GM23338 (cell line): ENCODE results near the gene ANAPC13. TPM values are rescaled to one million over a fixed set of nuclear protein-coding genes. Genes with fewer than 3 reads are reported as not detected.

Source experiments
- ATAC-seq: fragments of 200-7000 bp; cut with Tn5 transposase; 3 replicates; pipeline ENCODE4 v1.9.1; 2020
- DNase-seq: peaks from one replicate; pipeline ENCODE4 v3.0.0-alpha.2; 2015; ENCODE audit warnings: low spot score
- H2AFZ ChIP-seq: fragments of 200-600 bp; sonication (generic); 2 replicates; pipeline ENCODE4 v1.8.0; 2016; ENCODE audit warnings: antibody characterized with exemption, mild to moderate bottlenecking, moderate library complexity
- H3F3A ChIP-seq: fragments of 200-600 bp; sonication (generic); replicated peaks from 2 replicates; pipeline ENCODE4 v1.8.0; 2017; ENCODE audit warnings: antibody characterized with exemption, mixed run types, low read depth
- H3K27ac ChIP-seq: fragments of 200-600 bp; sonication (generic); 2 replicates; pipeline ENCODE4 v1.6.1; 2016; ENCODE audit warnings: low read depth
- H3K27me3 ChIP-seq: fragments of 200-600 bp; sonication (generic); 2 replicates; pipeline ENCODE4 v1.8.0; 2016; ENCODE audit warnings: mild to moderate bottlenecking, mixed run types, moderate library complexity; ENCODE audit not compliant: insufficient read depth
- H3K36me3 ChIP-seq: fragments of 200-600 bp; sonication (generic); 2 replicates; pipeline ENCODE4 v1.8.0; 2016; ENCODE audit warnings: mild to moderate bottlenecking; ENCODE audit not compliant: insufficient read depth
- H3K4me1 ChIP-seq: fragments of 200-600 bp; sonication (generic); 2 replicates; pipeline ENCODE4 v1.8.0; 2016; ENCODE audit warnings: mild to moderate bottlenecking, moderate library complexity; ENCODE audit not compliant: insufficient read depth
- H3K4me2 ChIP-seq: fragments of 200-600 bp; sonication (generic); 2 replicates; pipeline ENCODE4 v1.7.1; 2017; ENCODE audit warnings: mixed run types
- H3K4me3 ChIP-seq: fragments of 200-600 bp; sonication (generic); 2 replicates; pipeline ENCODE4 v1.6.1; 2016; ENCODE audit warnings: mixed run types
- H3K79me2 ChIP-seq: fragments of 200-600 bp; sonication (generic); replicated peaks from 2 replicates; pipeline ENCODE4 v1.8.0; 2017; ENCODE audit warnings: mild to moderate bottlenecking; ENCODE audit not compliant: insufficient read depth
- H3K9me2 ChIP-seq: fragments of 200-600 bp; sonication (generic); 2 replicates; pipeline ENCODE4 v1.8.0; 2017; ENCODE audit not compliant: insufficient read depth
- H4K20me1 ChIP-seq: fragments of 200-600 bp; sonication (generic); replicated peaks from 2 replicates; pipeline ENCODE4 v1.8.0; 2017; ENCODE audit warnings: mild to moderate bottlenecking; ENCODE audit not compliant: insufficient read depth
- H3K27ac Mint-ChIP-seq: 2 replicates; pipeline ENCODE4 v1.8.0; 2020; ENCODE audit warnings: inconsistent platforms, mild to moderate bottlenecking, moderate library complexity, mixed read lengths
- H3K27me3 Mint-ChIP-seq: 3 replicates; pipeline ENCODE4 v1.8.0; 2022; ENCODE audit warnings: low read depth, mild to moderate bottlenecking, moderate library complexity, mixed read lengths, inconsistent platforms; ENCODE audit not compliant: insufficient read depth, poor library complexity
- H3K36me3 Mint-ChIP-seq: 3 replicates; pipeline ENCODE4 v1.8.0; 2021; ENCODE audit warnings: low read depth, mild to moderate bottlenecking, inconsistent platforms, moderate library complexity, mixed read lengths
- H3K4me1 Mint-ChIP-seq: 3 replicates; pipeline ENCODE4 v1.8.0; 2020; ENCODE audit warnings: mild to moderate bottlenecking, inconsistent platforms, mixed read lengths
- H3K4me3 Mint-ChIP-seq: 3 replicates; pipeline ENCODE4 v1.8.0; 2021; ENCODE audit warnings: moderate library complexity, mild to moderate bottlenecking, inconsistent platforms, mixed read lengths
- H3K9me3 Mint-ChIP-seq: 3 replicates; pipeline ENCODE4 v1.8.0; 2020; ENCODE audit warnings: moderate library complexity, mild to moderate bottlenecking, inconsistent platforms, mixed read lengths
- CREB1 ChIP-seq: fragments of 250-450 bp; sonication (Bioruptor Pico); IDR thresholded peaks from 2 replicates; pipeline ENCODE4 v1.5.0; 2020; ENCODE audit warnings: low read depth, mild to moderate bottlenecking, moderate library complexity
- EZH2 ChIP-seq: fragments of 200-600 bp; sonication (generic); IDR thresholded peaks from one replicate; pipeline ENCODE4 v1.8.0; 2017; ENCODE audit warnings: antibody characterized with exemption, mild to moderate bottlenecking, low read depth; ENCODE audit not compliant: unreplicated experiment
- EZH2phosphoT487 ChIP-seq: fragments of 200-600 bp; sonication (generic); IDR thresholded peaks from one replicate; pipeline ENCODE4 v1.8.1; 2018; ENCODE audit warnings: antibody characterized with exemption; ENCODE audit not compliant: unreplicated experiment
- JUNB ChIP-seq: IDR thresholded peaks from one replicate; pipeline ENCODE4 v1.6.1; 2016; ENCODE audit warnings: antibody characterized with exemption; ENCODE audit not compliant: unreplicated experiment
- NANOG ChIP-seq: IDR thresholded peaks from 2 replicates; pipeline ENCODE4 v1.6.1; 2016; ENCODE audit warnings: antibody characterized with exemption, borderline replicate concordance
- POLR2AphosphoS5 ChIP-seq: IDR thresholded peaks from 2 replicates; pipeline ENCODE4 v1.6.1; 2016; ENCODE audit warnings: antibody characterized with exemption, low read depth
- STAT1 ChIP-seq: IDR thresholded peaks from one replicate; pipeline ENCODE4 v1.6.1; 2016; ENCODE audit warnings: antibody characterized with exemption; ENCODE audit not compliant: unreplicated experiment
- ZNF114 ChIP-seq: fragments of 250-450 bp; sonication (Bioruptor Pico); IDR thresholded peaks from 2 replicates; pipeline ENCODE4 v1.5.0; 2020; ENCODE audit warnings: mild to moderate bottlenecking, moderate library complexity
- ZNF331 ChIP-seq: fragments of 250-450 bp; sonication (Bioruptor Pico); IDR thresholded peaks from 2 replicates; pipeline ENCODE4 v1.5.0; 2020; ENCODE audit warnings: low read depth, mild to moderate bottlenecking, moderate library complexity
- polyA plus RNA-seq: library from polyadenylated mRNA; unstranded; fragments of >200 nt; fragmentation: Nextera tagmentation; extraction: Ambion mirVana; gene quantifications from 2 replicates; pipeline ENCODE4 v1.2.1, GENCODE V29; 2016
- total RNA-seq: library from RNA; depleted of rRNA; stranded (reverse); fragments of >200 nt; shearing (Covaris generic); gene quantifications from 2 replicates; pipeline ENCODE4 v1.2.3, GENCODE V29; 2014
- TF ChIP-seq, protein P1 (sequence below), 2 experiments: fragments of 200-600 bp in 1 of 2; sonication (generic) in 1 of 2; conservative IDR thresholded peaks; 2 replicates each; pipeline versions ENCODE4 v1.5.1 to v1.6.1; 2016 to 2017; ENCODE audit warnings: antibody characterized with exemption in 2 of 2, low read depth in 2 of 2, mild to moderate bottlenecking in 2 of 2, moderate library complexity in 1 of 2
- TF ChIP-seq, protein P2 (sequence below): IDR thresholded peaks from one replicate; pipeline ENCODE4 v1.6.1; 2018; ENCODE audit warnings: antibody characterized with exemption; ENCODE audit not compliant: unreplicated experiment

The ANAPC13 gene
- total and polyA plus RNA-seq, 2 experiments from 2014 or later: 44.4 to 76.8 TPM

DNA sequence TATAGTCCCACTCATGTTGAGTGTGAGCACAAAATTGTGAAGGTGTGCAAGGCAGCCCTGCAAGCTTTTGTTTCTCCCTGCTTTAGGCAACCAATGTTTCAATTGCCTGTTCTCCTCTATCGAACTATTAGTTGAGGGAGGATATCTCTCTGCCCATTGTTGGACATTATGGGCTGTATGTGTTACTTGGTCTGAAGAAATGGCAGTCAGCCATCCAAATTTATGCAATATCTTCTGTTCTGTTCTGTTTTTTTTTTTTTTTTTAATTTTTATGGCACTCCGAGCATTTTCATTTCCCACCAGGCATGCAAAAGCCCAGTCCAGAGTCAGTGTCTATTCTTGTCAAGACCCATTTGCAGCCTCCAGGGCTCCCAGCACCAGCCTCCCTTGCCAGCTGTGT, 44.0 kb downstream of the ANAPC13 start (continued):
- TF ChIP-seq EZH2 (no peak), ZNF114 (CRISPR knock-in tag) (no peak), EZH2phosphoT487 (no peak), JUNB (no peak)
- TF ChIP-seq, protein P1, sequence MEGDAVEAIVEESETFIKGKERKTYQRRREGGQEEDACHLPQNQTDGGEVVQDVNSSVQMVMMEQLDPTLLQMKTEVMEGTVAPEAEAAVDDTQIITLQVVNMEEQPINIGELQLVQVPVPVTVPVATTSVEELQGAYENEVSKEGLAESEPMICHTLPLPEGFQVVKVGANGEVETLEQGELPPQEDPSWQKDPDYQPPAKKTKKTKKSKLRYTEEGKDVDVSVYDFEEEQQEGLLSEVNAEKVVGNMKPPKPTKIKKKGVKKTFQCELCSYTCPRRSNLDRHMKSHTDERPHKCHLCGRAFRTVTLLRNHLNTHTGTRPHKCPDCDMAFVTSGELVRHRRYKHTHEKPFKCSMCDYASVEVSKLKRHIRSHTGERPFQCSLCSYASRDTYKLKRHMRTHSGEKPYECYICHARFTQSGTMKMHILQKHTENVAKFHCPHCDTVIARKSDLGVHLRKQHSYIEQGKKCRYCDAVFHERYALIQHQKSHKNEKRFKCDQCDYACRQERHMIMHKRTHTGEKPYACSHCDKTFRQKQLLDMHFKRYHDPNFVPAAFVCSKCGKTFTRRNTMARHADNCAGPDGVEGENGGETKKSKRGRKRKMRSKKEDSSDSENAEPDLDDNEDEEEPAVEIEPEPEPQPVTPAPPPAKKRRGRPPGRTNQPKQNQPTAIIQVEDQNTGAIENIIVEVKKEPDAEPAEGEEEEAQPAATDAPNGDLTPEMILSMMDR (conservative IDR thresholded peaks at IDR 0.05; ENCODE audit: low read depth in 2 of 2): no peak

DNA sequence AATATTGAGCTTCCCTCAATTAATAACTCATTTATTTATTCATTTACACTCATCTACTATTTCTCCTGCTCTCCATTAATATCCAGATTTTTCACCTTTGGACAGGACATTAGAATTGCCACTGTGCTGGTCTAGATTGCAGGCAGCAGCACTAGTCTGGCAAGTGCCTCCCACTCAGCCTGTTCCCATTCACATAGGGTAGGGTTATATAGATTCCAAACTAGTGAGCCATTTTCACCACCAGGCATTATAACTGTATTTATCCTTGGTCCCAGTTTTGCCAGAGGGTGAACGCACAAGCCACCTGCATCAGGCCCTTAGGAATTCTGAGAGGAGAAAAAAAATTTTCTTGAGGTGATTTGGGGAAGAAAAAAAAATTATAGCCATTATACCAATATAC, 44.5 kb downstream of the ANAPC13 start:
- Mint-ChIP-seq H3K36me3 (no peaks in the 10 kb centered on the region), H3K27ac (no peak overlapping the region), H3K4me3 (no peak overlapping the region), H3K27me3 (peaks cover 1% of the 10 kb centered on the region), H3K4me1 (no peaks in the 10 kb centered on the region; the same call in 2 of the 3 replicates), H3K9me3 (peaks cover 6% of the 10 kb centered on the region; the same call in 1 of the 3 replicates)
- ATAC-seq: no peak
- DNase-seq: no peak
- Histone ChIP-seq H4K20me1 (no peaks in the 10 kb centered on the region), H3K27ac (no peak overlapping the region), H3K9me2 (no peaks in the 10 kb centered on the region), H3K4me2 (no peak overlapping the region), H3F3A (no peaks in the 10 kb centered on the region), H3K36me3 (no peaks in the 10 kb centered on the region; the same call in 1 of the 2 replicates), H3K27me3 (no peaks in the 10 kb centered on the region), H3K79me2 (no peaks in the 10 kb centered on the region), H2AFZ (no peak overlapping the region), H3K4me3 (no peak overlapping the region), H3K4me1 (no peaks in the 10 kb centered on the region)
- no peak for TF ChIP-seq STAT1
- TF ChIP-seq, protein P1 (conservative IDR thresholded peaks at IDR 0.05; ENCODE audit: low read depth in 2 of 2): no peak
- TF ChIP-seq NANOG: no peak
- TF ChIP-seq, protein P2, sequence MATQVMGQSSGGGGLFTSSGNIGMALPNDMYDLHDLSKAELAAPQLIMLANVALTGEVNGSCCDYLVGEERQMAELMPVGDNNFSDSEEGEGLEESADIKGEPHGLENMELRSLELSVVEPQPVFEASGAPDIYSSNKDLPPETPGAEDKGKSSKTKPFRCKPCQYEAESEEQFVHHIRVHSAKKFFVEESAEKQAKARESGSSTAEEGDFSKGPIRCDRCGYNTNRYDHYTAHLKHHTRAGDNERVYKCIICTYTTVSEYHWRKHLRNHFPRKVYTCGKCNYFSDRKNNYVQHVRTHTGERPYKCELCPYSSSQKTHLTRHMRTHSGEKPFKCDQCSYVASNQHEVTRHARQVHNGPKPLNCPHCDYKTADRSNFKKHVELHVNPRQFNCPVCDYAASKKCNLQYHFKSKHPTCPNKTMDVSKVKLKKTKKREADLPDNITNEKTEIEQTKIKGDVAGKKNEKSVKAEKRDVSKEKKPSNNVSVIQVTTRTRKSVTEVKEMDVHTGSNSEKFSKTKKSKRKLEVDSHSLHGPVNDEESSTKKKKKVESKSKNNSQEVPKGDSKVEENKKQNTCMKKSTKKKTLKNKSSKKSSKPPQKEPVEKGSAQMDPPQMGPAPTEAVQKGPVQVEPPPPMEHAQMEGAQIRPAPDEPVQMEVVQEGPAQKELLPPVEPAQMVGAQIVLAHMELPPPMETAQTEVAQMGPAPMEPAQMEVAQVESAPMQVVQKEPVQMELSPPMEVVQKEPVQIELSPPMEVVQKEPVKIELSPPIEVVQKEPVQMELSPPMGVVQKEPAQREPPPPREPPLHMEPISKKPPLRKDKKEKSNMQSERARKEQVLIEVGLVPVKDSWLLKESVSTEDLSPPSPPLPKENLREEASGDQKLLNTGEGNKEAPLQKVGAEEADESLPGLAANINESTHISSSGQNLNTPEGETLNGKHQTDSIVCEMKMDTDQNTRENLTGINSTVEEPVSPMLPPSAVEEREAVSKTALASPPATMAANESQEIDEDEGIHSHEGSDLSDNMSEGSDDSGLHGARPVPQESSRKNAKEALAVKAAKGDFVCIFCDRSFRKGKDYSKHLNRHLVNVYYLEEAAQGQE: no peak
- TF ChIP-seq JUNB: no peak
- no peak for TF ChIP-seq POLR2AphosphoS5
- no peak for TF ChIP-seq ZNF114 (CRISPR knock-in tag)
- TF ChIP-seq ZNF331: no peak
- TF ChIP-seq EZH2: no peak
- no peak for TF ChIP-seq EZH2phosphoT487
- no peak for TF ChIP-seq CREB1 (CRISPR knock-in tag)
